H1 (cell line): ENCODE data around the gene RMC1. TPM values are rescaled to one million over a fixed set of nuclear protein-coding genes. Genes with fewer than 3 reads are reported as not detected.

Experiments used
- BCL11A ChIP-seq, 2 experiments: IDR thresholded peaks; one replicate each; pipeline ENCODE4 v1.6.1; 2011; ENCODE audit warnings: low read depth in 2 of 2, low read length in 2 of 2, mild to moderate bottlenecking in 2 of 2
- HDAC2 ChIP-seq, 2 experiments: fragments of 300-600 bp in 1 of 2; sonication (generic) in 1 of 2; IDR thresholded peaks; 2 replicates each; pipeline ENCODE4 v1.6.1; 2011 to 2012; ENCODE audit warnings: low read depth in 2 of 2, low read length in 2 of 2, mild to moderate bottlenecking in 2 of 2, moderate library complexity in 2 of 2, borderline replicate concordance in 1 of 2, inconsistent platforms in 1 of 2
- JUND ChIP-seq: IDR thresholded peaks from 2 replicates; pipeline ENCODE4 v1.6.1; 2011; ENCODE audit warnings: mild to moderate bottlenecking, improper control_type of control experiment, low read length
- RFX5 ChIP-seq: IDR thresholded peaks from 2 replicates; pipeline ENCODE4 v1.6.1; 2011; ENCODE audit warnings: low read depth, low read length, improper control_type of control experiment, borderline replicate concordance
- SIX5 ChIP-seq: IDR thresholded peaks from 2 replicates; pipeline ENCODE4 v1.6.1; 2011; ENCODE audit warnings: mild to moderate bottlenecking, low read depth, low read length
- SP4 ChIP-seq: IDR thresholded peaks from 2 replicates; pipeline ENCODE4 v1.6.1; 2012; ENCODE audit warnings: low read length, inconsistent platforms
- TCF12 ChIP-seq: IDR thresholded peaks from 2 replicates; pipeline ENCODE4 v1.6.1; 2011; ENCODE audit warnings: low read depth, mild to moderate bottlenecking, low read length
- polyA plus RNA-seq, 7 experiments: library from polyadenylated mRNA; depleted of rRNA in 3 of 7; stranded (reverse) in 5 of 7; unstranded in 2 of 7; fragments of >200 nt in 5 of 7; fragments of 200-250 nt in 2 of 7; gene quantifications; 1 replicate in 5 of 7; 2 replicates in 1 of 7; 4 replicates in 1 of 7; pipeline versions ENCODE4 v1.2.1 to v1.2.3, GENCODE V29; 2011 to 2013; ENCODE audit warnings: missing spikeins in 2 of 7, mixed read lengths in 2 of 7
- total RNA-seq: library from RNA; stranded (reverse); fragmentation: NEBNext Ultra II Directional; extraction: Animal tissue kit (Norgen Biotek cat#: 25700); gene quantifications from 2 replicates; pipeline ENCODE4 v1.2.1, GENCODE V29; 2021

Gene RMC1
- total and polyA plus RNA-seq, 2 of the 8 experiments (the other 6 are each of a cell fraction or from before 2014, with no cell fraction given), result 16.4 to 20.1 TPM

- TF ChIP-seq TCF12, result no peak
- TF ChIP-seq RFX5, result no peak
- no peak for TF ChIP-seq SIX5
- TF ChIP-seq SP4, result no peak
- no peak for TF ChIP-seq HDAC2 (IDR thresholded peaks at IDR 0.05; ENCODE audit: borderline replicate concordance in 1 of 2, low read depth in 2 of 2, low read length in 2 of 2)
- TF ChIP-seq JUND, result no peak
- TF ChIP-seq BCL11A (IDR thresholded peaks at IDR 0.05; ENCODE audit: low read depth in 2 of 2, low read length in 2 of 2), result no peak
Measured at GRCh38 chr18:23456835-23457234, 46.5 kb upstream of the RMC1 start (continued).
